ENCODE measurements around the gene OR2T2.
"Not testable (repeated sequence)": the region's sequence is repeated elsewhere in the genome, so short reads cannot be mapped to it uniquely, and the experiment has no call there.

Gene OR2T2

GRCh38 chr1:248445399-248445798 lies at the start of gene OR2T2:
Gene OR2T2, plus strand, starts transcription at chr1:248445637. Its CDS starts 7,161 bp downstream, at chr1:248452798.
- H3K4me1 Mint-ChIP-seq (ENCODE audit: low read depth); H3K27ac Mint-ChIP-seq; H3K4me3 Mint-ChIP-seq: not testable (repeated sequence)

GRCh38 chr1:248402748-248403147 lies 42.7 kb upstream of the OR2T2 start, which contains the start of gene OR2T1:
Gene OR2T1, plus strand, starts transcription at chr1:248403048. Its CDS starts 3,100 bp downstream, at chr1:248406148.
- Mint-ChIP-seq H3K4me1 (ENCODE audit: low read depth) (no peaks in the 10 kb centered on the region), H3K4me3 (no peak within 1 kb of the TSS), H3K27me3 (ENCODE audit: low read depth) (no peaks in the 10 kb centered on the region), H3K27ac (no peak within 1 kb of the TSS), H3K36me3 (ENCODE audit: low read depth) (no peaks in the 10 kb centered on the region), H3K9me3 (peaks cover 5% of the 10 kb centered on the region)

More at GRCh38 chr1:248445399-248445798, at the start of gene OR2T2:
- not testable (repeated sequence) for H3K27me3 Mint-ChIP-seq (ENCODE audit: low read depth); H3K36me3 Mint-ChIP-seq (ENCODE audit: low read depth); H3K9me3 Mint-ChIP-seq

GRCh38 chr1:248404024-248404423 lies 41.4 kb upstream of the OR2T2 start:
- no peak overlapping the region for H3K4me3 Mint-ChIP-seq
- H3K36me3 Mint-ChIP-seq (ENCODE audit: low read depth) = no peaks in the 10 kb centered on the region
- no peaks in the 10 kb centered on the region for H3K4me1 Mint-ChIP-seq (ENCODE audit: low read depth)
- H3K27ac Mint-ChIP-seq = no peak overlapping the region
- peaks cover 5% of the 10 kb centered on the region for H3K9me3 Mint-ChIP-seq
- no peaks in the 10 kb centered on the region for H3K27me3 Mint-ChIP-seq (ENCODE audit: low read depth)

GRCh38 chr1:248406721-248407692 lies 38.4 kb upstream of the OR2T2 start:
- Mint-ChIP-seq H3K9me3 (peaks cover 17% of the 10 kb centered on the region), H3K27ac (no peak overlapping the region), H3K4me1 (ENCODE audit: low read depth) (no peaks in the 10 kb centered on the region), H3K36me3 (ENCODE audit: low read depth) (no peaks in the 10 kb centered on the region), H3K27me3 (ENCODE audit: low read depth) (no peaks in the 10 kb centered on the region), H3K4me3 (no peak overlapping the region)

- no peaks in the 10 kb centered on the region for H3K27me3 Mint-ChIP-seq (ENCODE audit: low read depth)
- peaks cover 8% of the 10 kb centered on the region for H3K4me1 Mint-ChIP-seq (ENCODE audit: low read depth)
- H3K36me3 Mint-ChIP-seq (ENCODE audit: low read depth) = no peaks in the 10 kb centered on the region
- no peak overlapping the region for H3K4me3 Mint-ChIP-seq
- H3K9me3 Mint-ChIP-seq = peaks cover 19% of the 10 kb centered on the region
- H3K27ac Mint-ChIP-seq = no peak overlapping the region
These were observed 29.2 kb upstream of the OR2T2 start for GRCh38 chr1:248416226-248416625.

- Mint-ChIP-seq H3K36me3 (ENCODE audit: low read depth) (no peaks in the 10 kb centered on the region), H3K4me1 (ENCODE audit: low read depth) (peaks cover 8% of the 10 kb centered on the region), H3K27ac (no peak overlapping the region), H3K4me3 (no peak overlapping the region), H3K9me3 (peaks cover 24% of the 10 kb centered on the region), H3K27me3 (ENCODE audit: low read depth) (no peaks in the 10 kb centered on the region)
These were observed 27.6 kb upstream of the OR2T2 start for GRCh38 chr1:248417854-248418253.

GRCh38 chr1:248421384-248421783 lies 24.1 kb upstream of the OR2T2 start:
- no peak overlapping the region for H3K4me3 Mint-ChIP-seq
- H3K4me1 Mint-ChIP-seq (ENCODE audit: low read depth) = peaks cover 3% of the 10 kb centered on the region
- H3K36me3 Mint-ChIP-seq (ENCODE audit: low read depth) = no peaks in the 10 kb centered on the region
- H3K27ac Mint-ChIP-seq = no peak overlapping the region
- peaks cover 33% of the 10 kb centered on the region for H3K9me3 Mint-ChIP-seq
- H3K27me3 Mint-ChIP-seq (ENCODE audit: low read depth) = no peaks in the 10 kb centered on the region

GRCh38 chr1:248427526-248428191 lies 17.8 kb upstream of the OR2T2 start:
- not testable (repeated sequence) for H3K4me1 Mint-ChIP-seq (ENCODE audit: low read depth); H3K4me3 Mint-ChIP-seq; H3K27ac Mint-ChIP-seq; H3K36me3 Mint-ChIP-seq (ENCODE audit: low read depth); H3K27me3 Mint-ChIP-seq (ENCODE audit: low read depth)
- peaks cover 17% of the 10 kb centered on the region for H3K9me3 Mint-ChIP-seq

GRCh38 chr1:248428192-248428533 lies 17.3 kb upstream of the OR2T2 start:
- H3K4me1 Mint-ChIP-seq (ENCODE audit: low read depth); H3K27me3 Mint-ChIP-seq (ENCODE audit: low read depth); H3K36me3 Mint-ChIP-seq (ENCODE audit: low read depth); H3K27ac Mint-ChIP-seq; H3K4me3 Mint-ChIP-seq: not testable (repeated sequence)
- peaks cover 12% of the 10 kb centered on the region for H3K9me3 Mint-ChIP-seq

- H3K27me3 Mint-ChIP-seq (ENCODE audit: low read depth); H3K27ac Mint-ChIP-seq; H3K4me3 Mint-ChIP-seq; H3K36me3 Mint-ChIP-seq (ENCODE audit: low read depth); H3K9me3 Mint-ChIP-seq; H3K4me1 Mint-ChIP-seq (ENCODE audit: low read depth): not testable (repeated sequence)
These were observed 13.8 kb upstream of the OR2T2 start for GRCh38 chr1:248431683-248432082.

GRCh38 chr1:248432201-248432600 lies 13.2 kb upstream of the OR2T2 start:
- H3K4me1 Mint-ChIP-seq (ENCODE audit: low read depth); H3K27me3 Mint-ChIP-seq (ENCODE audit: low read depth); H3K4me3 Mint-ChIP-seq; H3K36me3 Mint-ChIP-seq (ENCODE audit: low read depth); H3K27ac Mint-ChIP-seq; H3K9me3 Mint-ChIP-seq: not testable (repeated sequence)

- H3K27ac Mint-ChIP-seq; H3K4me3 Mint-ChIP-seq; H3K27me3 Mint-ChIP-seq (ENCODE audit: low read depth); H3K4me1 Mint-ChIP-seq (ENCODE audit: low read depth); H3K36me3 Mint-ChIP-seq (ENCODE audit: low read depth); H3K9me3 Mint-ChIP-seq: not testable (repeated sequence)
These were observed 11.5 kb upstream of the OR2T2 start for GRCh38 chr1:248433811-248434415.

GRCh38 chr1:248434913-248435312 lies 10.5 kb upstream of the OR2T2 start:
- not testable (repeated sequence) for H3K27me3 Mint-ChIP-seq (ENCODE audit: low read depth); H3K9me3 Mint-ChIP-seq; H3K27ac Mint-ChIP-seq; H3K4me1 Mint-ChIP-seq (ENCODE audit: low read depth); H3K4me3 Mint-ChIP-seq; H3K36me3 Mint-ChIP-seq (ENCODE audit: low read depth)

GRCh38 chr1:248436303-248436702 lies 9.1 kb upstream of the OR2T2 start:
- not testable (repeated sequence) for H3K9me3 Mint-ChIP-seq; H3K4me1 Mint-ChIP-seq (ENCODE audit: low read depth); H3K27ac Mint-ChIP-seq; H3K4me3 Mint-ChIP-seq; H3K36me3 Mint-ChIP-seq (ENCODE audit: low read depth); H3K27me3 Mint-ChIP-seq (ENCODE audit: low read depth)

GRCh38 chr1:248438668-248439067 lies 6.8 kb upstream of the OR2T2 start:
- not testable (repeated sequence) for H3K4me1 Mint-ChIP-seq (ENCODE audit: low read depth); H3K27me3 Mint-ChIP-seq (ENCODE audit: low read depth); H3K36me3 Mint-ChIP-seq (ENCODE audit: low read depth); H3K27ac Mint-ChIP-seq; H3K4me3 Mint-ChIP-seq; H3K9me3 Mint-ChIP-seq

Measured in T-helper 1 cell treated with Interleukin-12 subunit alpha and Interleukin-12 subunit beta and Interleukin-4 antibody, amounts not matched to agents 30 μg/mL and 1 μg/mL, for 36 hours (primary cell).